Smooth muscle cell (in vitro differentiated cells): ENCODE measurements around the gene PLIN5. TPM values are rescaled to one million over a fixed set of nuclear protein-coding genes. Genes with fewer than 3 reads are reported as not detected.

Source experiments
- DNase-seq: peaks from one replicate; lab custom pipeline; 2025; ENCODE audit not compliant: unreplicated experiment; lab: John Stamatoyannopoulos, UW
- H2AFZ ChIP-seq: fragments of 200-600 bp; sonication (generic); 2 replicates; pipeline ENCODE4 v1.6.0; 2016; ENCODE audit warnings: antibody characterized with exemption, low read depth, mild to moderate bottlenecking
- H3F3A ChIP-seq: fragments of 200-600 bp; sonication (generic); 2 replicates; pipeline ENCODE4 v1.6.0; 2017; ENCODE audit warnings: antibody characterized with exemption, low read depth
- H3K27ac ChIP-seq: fragments of 200-600 bp; sonication (generic); 2 replicates; pipeline ENCODE4 v1.5.1; 2016; ENCODE audit warnings: low read depth, mild to moderate bottlenecking
- H3K27me3 ChIP-seq: fragments of 200-600 bp; sonication (generic); 2 replicates; pipeline ENCODE4 v1.6.1; 2016; ENCODE audit warnings: low read depth, mild to moderate bottlenecking
- H3K36me3 ChIP-seq: fragments of 200-600 bp; sonication (generic); 2 replicates; pipeline ENCODE4 v1.5.1; 2016; ENCODE audit warnings: low read depth
- H3K4me1 ChIP-seq: fragments of 200-600 bp; sonication (generic); 2 replicates; pipeline ENCODE4 v1.5.1; 2016; ENCODE audit warnings: low read depth
- H3K4me2 ChIP-seq: fragments of 200-600 bp; sonication (generic); 2 replicates; pipeline ENCODE4 v1.6.0; 2016; ENCODE audit warnings: mild to moderate bottlenecking
- H3K4me3 ChIP-seq: fragments of 200-600 bp; sonication (generic); 2 replicates; pipeline ENCODE4 v1.5.1; 2016; ENCODE audit warnings: mild to moderate bottlenecking
- H3K79me2 ChIP-seq: fragments of 200-600 bp; sonication (generic); 2 replicates; pipeline ENCODE4 v1.6.0; 2016; ENCODE audit warnings: low read depth, mild to moderate bottlenecking
- H3K9ac ChIP-seq: fragments of 200-600 bp; sonication (generic); 2 replicates; pipeline ENCODE4 v1.6.0; 2016; ENCODE audit warnings: low read depth
- H3K9me3 ChIP-seq: fragments of 200-600 bp; sonication (generic); replicated peaks from 2 replicates; pipeline ENCODE4 v1.5.1; 2016; ENCODE audit warnings: low read depth
- H4K20me1 ChIP-seq: fragments of 200-600 bp; sonication (generic); 2 replicates; pipeline ENCODE4 v1.6.0; 2016; ENCODE audit warnings: low read depth
- CTCF ChIP-seq: fragments of 200-600 bp; sonication (generic); IDR thresholded peaks from 2 replicates; pipeline ENCODE4 v1.5.1; 2017; ENCODE audit warnings: borderline replicate concordance, mild to moderate bottlenecking, antibody characterized with exemption; ENCODE audit not compliant: insufficient read depth, poor library complexity, severe bottlenecking
- WGBS: methylation state at CpG from one replicate; pipeline ENCODE4 v1.1.7; 2016; ENCODE audit warnings: low lambda C conversion rate; 5-methylcytosine and 5-hydroxymethylcytosine counted together
- polyA plus RNA-seq: library from polyadenylated mRNA; unstranded; fragments of >200 nt; fragmentation: Nextera tagmentation; extraction: Ambion mirVana; gene quantifications from 2 replicates; pipeline ENCODE4 v1.2.1, GENCODE V29; 2016
- total RNA-seq: library from RNA; depleted of rRNA; stranded (reverse); fragments of >200 nt; gene quantifications from 2 replicates; pipeline ENCODE4 v1.2.3, GENCODE V29; 2014

Gene PLIN5
- total and polyA plus RNA-seq, 2 experiments from 2014 or later, result not detected

GRCh38 chr19:4517451-4518057 lies 17.5 kb downstream of the PLIN5 start:
- 97% methylated on average over 23 of the region's 24 CpGs for WGBS
- Histone ChIP-seq H2AFZ (no peak overlapping the region), H3K36me3 (no peaks in the 10 kb centered on the region), H3F3A (no peaks in the 10 kb centered on the region), H3K79me2 (no peaks in the 10 kb centered on the region), H3K27me3 (no peaks in the 10 kb centered on the region), H3K4me1 (no peaks in the 10 kb centered on the region), H3K27ac (no peak overlapping the region), H3K4me2 (no peak overlapping the region), H3K9ac (no peak overlapping the region), H4K20me1 (no peaks in the 10 kb centered on the region), H3K4me3 (no peak overlapping the region), H3K9me3 (no peaks in the 10 kb centered on the region)
- no peak for DNase-seq
- no peak for TF ChIP-seq CTCF

- no peaks in the 10 kb centered on the region for H3F3A ChIP-seq
- H2AFZ ChIP-seq, result no peak overlapping the region
- WGBS, result 74% methylated on average over 5 of the region's 8 CpGs
- H3K9me3 ChIP-seq, result no peaks in the 10 kb centered on the region
- H4K20me1 ChIP-seq, result no peaks in the 10 kb centered on the region
- no peak overlapping the region for H3K27ac ChIP-seq
- no peak for DNase-seq
- TF ChIP-seq CTCF, result no peak
- no peak overlapping the region for H3K4me3 ChIP-seq
- H3K27me3 ChIP-seq, result no peaks in the 10 kb centered on the region
- H3K36me3 ChIP-seq, result no peaks in the 10 kb centered on the region
- H3K4me1 ChIP-seq, result no peaks in the 10 kb centered on the region
- no peak overlapping the region for H3K4me2 ChIP-seq
- H3K9ac ChIP-seq, result no peak overlapping the region
- no peaks in the 10 kb centered on the region for H3K79me2 ChIP-seq
Measured at GRCh38 chr19:4516939-4517300, 18.1 kb downstream of the PLIN5 start.

GRCh38 chr19:4516199-4516938 lies 18.7 kb downstream of the PLIN5 start:
- no peak overlapping the region for H3K9ac ChIP-seq
- no peaks in the 10 kb centered on the region for H3K9me3 ChIP-seq
- no peak overlapping the region for H3K27ac ChIP-seq
- no peaks in the 10 kb centered on the region for H3K79me2 ChIP-seq
- H3K4me3 ChIP-seq, result no peak overlapping the region
- H3K27me3 ChIP-seq, result no peaks in the 10 kb centered on the region
- no peak overlapping the region for H2AFZ ChIP-seq
- no peak overlapping the region for H3K4me2 ChIP-seq
- H3K36me3 ChIP-seq, result no peaks in the 10 kb centered on the region
- 86% methylated on average over 14 of the region's 14 CpGs for WGBS
- no peaks in the 10 kb centered on the region for H4K20me1 ChIP-seq
- no peaks in the 10 kb centered on the region for H3K4me1 ChIP-seq
- no peaks in the 10 kb centered on the region for H3F3A ChIP-seq
- no peak for TF ChIP-seq CTCF
- DNase-seq, result no peak

- H3K4me2 ChIP-seq, result no peak overlapping the region
- no peaks in the 10 kb centered on the region for H3K27me3 ChIP-seq
- H4K20me1 ChIP-seq, result no peaks in the 10 kb centered on the region
- H3K79me2 ChIP-seq, result no peaks in the 10 kb centered on the region
- no peak overlapping the region for H3K9ac ChIP-seq
- 88% methylated on average over 5 of the region's 5 CpGs for WGBS
- no peak for DNase-seq
- H3K4me1 ChIP-seq, result no peaks in the 10 kb centered on the region
- H3K36me3 ChIP-seq, result no peaks in the 10 kb centered on the region
- H3F3A ChIP-seq, result no peaks in the 10 kb centered on the region
- TF ChIP-seq CTCF, result no peak
- H3K9me3 ChIP-seq, result no peaks in the 10 kb centered on the region
- no peak overlapping the region for H3K4me3 ChIP-seq
- no peak overlapping the region for H3K27ac ChIP-seq
- no peak overlapping the region for H2AFZ ChIP-seq
Measured at GRCh38 chr19:4515732-4516131, 19.3 kb downstream of the PLIN5 start.
